Measurements from ENCODE around the gene RTRAF. TPM values are rescaled to one million over a fixed set of nuclear protein-coding genes. Genes with fewer than 3 reads are reported as not detected.

The RTRAF gene
- total RNA-seq, 1 donor from 2014 or later, result 185 TPM

DNA sequence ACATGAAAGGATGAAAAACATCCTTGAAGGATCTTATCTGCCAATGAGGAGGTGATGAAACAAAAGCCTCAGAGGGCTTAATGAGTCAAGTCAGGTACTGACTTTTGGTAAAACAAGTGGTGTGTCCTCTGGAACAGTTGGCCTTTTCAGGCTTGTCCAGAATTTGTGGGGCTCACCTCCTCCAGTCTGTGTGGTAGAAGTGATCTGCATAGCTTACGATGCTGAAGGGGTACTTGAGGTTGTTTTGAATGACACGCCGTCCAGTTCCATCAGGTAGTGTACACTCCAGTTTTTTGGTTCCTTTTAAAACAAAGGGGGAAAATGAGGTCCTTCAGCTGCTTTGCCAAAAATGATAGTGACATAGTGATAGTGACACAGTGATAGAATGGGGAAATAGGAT is 17.0 kb downstream of the RTRAF start:
- Mint-ChIP-seq H3K27me3 (ENCODE audit: unreplicated experiment) (no peaks in the 10 kb centered on the region), H3K4me1 (ENCODE audit: unreplicated experiment) (peaks cover 16% of the 10 kb centered on the region), H3K27ac (ENCODE audit: unreplicated experiment) (no peak overlapping the region), H3K36me3 (ENCODE audit: unreplicated experiment) (peaks cover 67% of the 10 kb centered on the region), H3K9me3 (ENCODE audit: unreplicated experiment) (no peaks in the 10 kb centered on the region), H3K4me3 (ENCODE audit: unreplicated experiment) (no peak overlapping the region)
- TF ChIP-seq, protein P1, sequence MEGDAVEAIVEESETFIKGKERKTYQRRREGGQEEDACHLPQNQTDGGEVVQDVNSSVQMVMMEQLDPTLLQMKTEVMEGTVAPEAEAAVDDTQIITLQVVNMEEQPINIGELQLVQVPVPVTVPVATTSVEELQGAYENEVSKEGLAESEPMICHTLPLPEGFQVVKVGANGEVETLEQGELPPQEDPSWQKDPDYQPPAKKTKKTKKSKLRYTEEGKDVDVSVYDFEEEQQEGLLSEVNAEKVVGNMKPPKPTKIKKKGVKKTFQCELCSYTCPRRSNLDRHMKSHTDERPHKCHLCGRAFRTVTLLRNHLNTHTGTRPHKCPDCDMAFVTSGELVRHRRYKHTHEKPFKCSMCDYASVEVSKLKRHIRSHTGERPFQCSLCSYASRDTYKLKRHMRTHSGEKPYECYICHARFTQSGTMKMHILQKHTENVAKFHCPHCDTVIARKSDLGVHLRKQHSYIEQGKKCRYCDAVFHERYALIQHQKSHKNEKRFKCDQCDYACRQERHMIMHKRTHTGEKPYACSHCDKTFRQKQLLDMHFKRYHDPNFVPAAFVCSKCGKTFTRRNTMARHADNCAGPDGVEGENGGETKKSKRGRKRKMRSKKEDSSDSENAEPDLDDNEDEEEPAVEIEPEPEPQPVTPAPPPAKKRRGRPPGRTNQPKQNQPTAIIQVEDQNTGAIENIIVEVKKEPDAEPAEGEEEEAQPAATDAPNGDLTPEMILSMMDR (IDR thresholded peaks at IDR 0.05), result no peak
- DNase-seq (ENCODE audit: extremely low spot score, unreplicated experiment), result no peak

DNA sequence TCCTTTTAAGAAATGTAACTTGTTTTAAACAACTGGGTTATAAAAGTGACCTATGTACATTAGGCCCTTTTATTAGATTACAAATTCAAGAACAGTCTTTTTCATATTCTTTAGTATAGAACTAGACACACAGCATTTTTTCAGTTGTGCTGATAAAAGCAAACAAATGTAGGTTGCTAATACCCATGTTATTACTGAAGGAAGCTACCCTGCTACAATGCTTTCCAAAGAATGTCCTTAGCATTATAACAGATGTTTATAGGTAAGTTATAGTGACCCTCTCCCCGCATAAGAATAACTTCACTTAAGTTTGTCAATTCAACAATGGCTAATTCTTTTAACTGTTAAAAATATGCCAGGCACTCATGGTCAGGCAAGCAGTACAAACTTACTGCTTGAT is 17.9 kb downstream of the RTRAF start:
- Mint-ChIP-seq H3K4me1 (ENCODE audit: unreplicated experiment) (peaks cover 17% of the 10 kb centered on the region), H3K27me3 (ENCODE audit: unreplicated experiment) (no peaks in the 10 kb centered on the region), H3K4me3 (ENCODE audit: unreplicated experiment) (no peak overlapping the region), H3K27ac (ENCODE audit: unreplicated experiment) (no peak overlapping the region), H3K36me3 (ENCODE audit: unreplicated experiment) (peaks cover 63% of the 10 kb centered on the region), H3K9me3 (ENCODE audit: unreplicated experiment) (no peaks in the 10 kb centered on the region)
- TF ChIP-seq, protein P1 (IDR thresholded peaks at IDR 0.05), result no peak
- DNase-seq (ENCODE audit: extremely low spot score, unreplicated experiment), result no peak

DNA sequence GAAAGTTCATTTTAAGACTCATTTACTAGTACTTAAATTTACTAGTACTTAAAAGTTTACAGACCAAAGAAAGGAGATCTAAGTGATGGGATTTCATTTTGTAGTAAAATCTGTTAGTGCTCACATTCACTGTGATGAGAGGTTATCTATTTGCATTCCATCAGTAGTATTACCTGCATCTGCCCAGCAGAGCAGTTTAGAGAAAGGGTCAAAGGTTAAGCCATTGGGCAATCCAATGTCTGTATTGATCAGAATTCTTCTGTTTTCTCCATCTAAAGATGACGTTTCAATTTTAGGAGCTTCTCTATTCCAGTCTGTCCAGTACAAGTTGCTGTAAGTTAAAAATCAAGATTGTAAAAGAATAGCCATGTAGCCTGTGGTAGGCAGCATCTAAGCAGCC is 18.3 kb downstream of the RTRAF start:
- Mint-ChIP-seq H3K27ac (ENCODE audit: unreplicated experiment) (no peak overlapping the region), H3K9me3 (ENCODE audit: unreplicated experiment) (no peaks in the 10 kb centered on the region), H3K4me3 (ENCODE audit: unreplicated experiment) (no peak overlapping the region), H3K36me3 (ENCODE audit: unreplicated experiment) (peaks cover 62% of the 10 kb centered on the region), H3K27me3 (ENCODE audit: unreplicated experiment) (no peaks in the 10 kb centered on the region), H3K4me1 (ENCODE audit: unreplicated experiment) (peaks cover 19% of the 10 kb centered on the region)
- no peak for DNase-seq (ENCODE audit: extremely low spot score, unreplicated experiment)
- TF ChIP-seq, protein P1 (IDR thresholded peaks at IDR 0.05), result no peak

DNA sequence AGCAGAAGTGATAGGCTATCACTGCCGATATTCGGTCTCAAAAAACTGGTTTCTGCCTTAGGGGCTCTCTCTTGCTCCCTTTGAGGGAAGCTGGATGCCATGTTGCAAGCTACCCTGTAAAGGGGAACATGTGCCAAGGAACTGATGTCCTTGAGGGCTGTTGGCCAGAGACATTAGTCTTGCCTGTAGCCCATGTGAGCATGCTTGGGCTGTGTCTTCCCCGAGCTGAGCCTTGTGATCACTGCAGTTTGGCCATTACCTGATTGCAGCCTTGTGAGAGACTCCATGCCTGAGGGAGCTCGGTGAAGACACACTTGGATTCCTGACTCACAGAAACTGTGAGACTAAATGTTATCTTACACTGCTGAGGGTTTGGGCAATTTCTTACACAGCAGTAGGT is 18.8 kb downstream of the RTRAF start:
- Mint-ChIP-seq H3K4me3 (ENCODE audit: unreplicated experiment) (no peak overlapping the region), H3K4me1 (ENCODE audit: unreplicated experiment) (peaks cover 19% of the 10 kb centered on the region), H3K36me3 (ENCODE audit: unreplicated experiment) (peaks cover 59% of the 10 kb centered on the region), H3K9me3 (ENCODE audit: unreplicated experiment) (no peaks in the 10 kb centered on the region), H3K27me3 (ENCODE audit: unreplicated experiment) (no peaks in the 10 kb centered on the region), H3K27ac (ENCODE audit: unreplicated experiment) (no peak overlapping the region)
- no peak for DNase-seq (ENCODE audit: extremely low spot score, unreplicated experiment)
- TF ChIP-seq, protein P1 (IDR thresholded peaks at IDR 0.05), result no peak

DNA sequence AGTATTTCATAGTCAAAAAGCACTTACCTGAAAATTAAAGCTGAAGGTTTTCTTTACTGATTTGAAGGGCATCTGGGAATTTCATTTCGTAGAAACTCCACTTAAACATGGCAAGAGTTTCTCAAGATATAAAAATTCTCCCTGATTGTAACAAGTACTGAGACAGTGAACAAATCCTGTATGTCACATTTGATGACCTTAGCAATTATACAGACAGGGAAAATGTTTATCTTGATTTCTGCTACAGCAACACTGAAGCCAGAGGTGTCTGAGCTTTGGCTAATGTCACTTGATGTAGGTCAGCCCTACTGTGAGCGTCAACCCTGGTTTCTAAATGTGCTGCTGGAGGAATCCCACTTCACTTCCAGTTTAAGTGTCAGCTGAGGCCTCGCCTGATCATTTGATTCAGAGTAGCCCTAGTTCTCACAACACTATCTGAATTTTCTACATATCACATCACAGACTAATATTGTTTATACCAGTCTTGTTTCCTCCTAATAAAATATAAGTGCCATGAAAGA is 20.9 kb downstream of the RTRAF start:
- DNase-seq (ENCODE audit: extremely low spot score, unreplicated experiment), result no peak
- peaks cover 56% of the 10 kb centered on the region for H3K36me3 Mint-ChIP-seq (ENCODE audit: unreplicated experiment)
- TF ChIP-seq, protein P1 (IDR thresholded peaks at IDR 0.05), result no peak
- H3K27ac Mint-ChIP-seq (ENCODE audit: unreplicated experiment), result no peak overlapping the region
- no peak overlapping the region for H3K4me3 Mint-ChIP-seq (ENCODE audit: unreplicated experiment)
- H3K9me3 Mint-ChIP-seq (ENCODE audit: unreplicated experiment), result no peaks in the 10 kb centered on the region
- no peaks in the 10 kb centered on the region for H3K27me3 Mint-ChIP-seq (ENCODE audit: unreplicated experiment)
- H3K4me1 Mint-ChIP-seq (ENCODE audit: unreplicated experiment), result peaks cover 17% of the 10 kb centered on the region

All from osteocyte (in vitro differentiated cells).